Measurements from ENCODE around the gene HSPA9. TPM values are rescaled to one million over a fixed set of nuclear protein-coding genes. Genes with fewer than 3 reads are reported as not detected.

HSPA9 gene
- total and polyA plus RNA-seq, 10 of the 15 experiments (the other 5 are each of a cell fraction or from before 2014, with no cell fraction given) = 145 to 455 (median 343) TPM

- no peaks in the 10 kb centered on the region for H3K9me3 ChIP-seq (replicated peaks; ENCODE audit: control insufficient read depth, insufficient read depth, low read length)
- no peak overlapping the region for H3K4me3 ChIP-seq
- no peak overlapping the region for H3K27ac ChIP-seq (ENCODE audit: control insufficient read depth, insufficient read depth)
- in situ Hi-C loops (cut with MboI) = no loop called here
- WGBS (ENCODE audit: insufficient coverage, insufficient replicate concordance, low lambda C conversion rate, missing lambda C conversion rate) = 100% methylated on average over 1 of the region's 1 CpG
- peaks cover 59% of the 10 kb centered on the region for H3K79me2 ChIP-seq (ENCODE audit: control insufficient read depth, insufficient read depth, low read length)
- BruUV-seq (replicated peaks) = no TSS peak
- no peak for TF ChIP-seq BCL11A (IDR thresholded peaks at IDR 0.05; ENCODE audit: low read depth, low read length)
- no peak for TF ChIP-seq PML (IDR thresholded peaks at IDR 0.05; ENCODE audit: low read length)
- TF ChIP-seq MYB (IDR thresholded peaks at IDR 0.05; ENCODE audit: borderline replicate concordance, low read depth, low read length) = no peak
- TF ChIP-seq, protein P1, sequence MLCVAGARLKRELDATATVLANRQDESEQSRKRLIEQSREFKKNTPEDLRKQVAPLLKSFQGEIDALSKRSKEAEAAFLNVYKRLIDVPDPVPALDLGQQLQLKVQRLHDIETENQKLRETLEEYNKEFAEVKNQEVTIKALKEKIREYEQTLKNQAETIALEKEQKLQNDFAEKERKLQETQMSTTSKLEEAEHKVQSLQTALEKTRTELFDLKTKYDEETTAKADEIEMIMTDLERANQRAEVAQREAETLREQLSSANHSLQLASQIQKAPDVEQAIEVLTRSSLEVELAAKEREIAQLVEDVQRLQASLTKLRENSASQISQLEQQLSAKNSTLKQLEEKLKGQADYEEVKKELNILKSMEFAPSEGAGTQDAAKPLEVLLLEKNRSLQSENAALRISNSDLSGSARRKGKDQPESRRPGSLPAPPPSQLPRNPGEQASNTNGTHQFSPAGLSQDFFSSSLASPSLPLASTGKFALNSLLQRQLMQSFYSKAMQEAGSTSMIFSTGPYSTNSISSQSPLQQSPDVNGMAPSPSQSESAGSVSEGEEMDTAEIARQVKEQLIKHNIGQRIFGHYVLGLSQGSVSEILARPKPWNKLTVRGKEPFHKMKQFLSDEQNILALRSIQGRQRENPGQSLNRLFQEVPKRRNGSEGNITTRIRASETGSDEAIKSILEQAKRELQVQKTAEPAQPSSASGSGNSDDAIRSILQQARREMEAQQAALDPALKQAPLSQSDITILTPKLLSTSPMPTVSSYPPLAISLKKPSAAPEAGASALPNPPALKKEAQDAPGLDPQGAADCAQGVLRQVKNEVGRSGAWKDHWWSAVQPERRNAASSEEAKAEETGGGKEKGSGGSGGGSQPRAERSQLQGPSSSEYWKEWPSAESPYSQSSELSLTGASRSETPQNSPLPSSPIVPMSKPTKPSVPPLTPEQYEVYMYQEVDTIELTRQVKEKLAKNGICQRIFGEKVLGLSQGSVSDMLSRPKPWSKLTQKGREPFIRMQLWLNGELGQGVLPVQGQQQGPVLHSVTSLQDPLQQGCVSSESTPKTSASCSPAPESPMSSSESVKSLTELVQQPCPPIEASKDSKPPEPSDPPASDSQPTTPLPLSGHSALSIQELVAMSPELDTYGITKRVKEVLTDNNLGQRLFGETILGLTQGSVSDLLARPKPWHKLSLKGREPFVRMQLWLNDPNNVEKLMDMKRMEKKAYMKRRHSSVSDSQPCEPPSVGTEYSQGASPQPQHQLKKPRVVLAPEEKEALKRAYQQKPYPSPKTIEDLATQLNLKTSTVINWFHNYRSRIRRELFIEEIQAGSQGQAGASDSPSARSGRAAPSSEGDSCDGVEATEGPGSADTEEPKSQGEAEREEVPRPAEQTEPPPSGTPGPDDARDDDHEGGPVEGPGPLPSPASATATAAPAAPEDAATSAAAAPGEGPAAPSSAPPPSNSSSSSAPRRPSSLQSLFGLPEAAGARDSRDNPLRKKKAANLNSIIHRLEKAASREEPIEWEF (IDR thresholded peaks at IDR 0.05; ENCODE audit: insufficient replicate concordance, low read depth, low read length) = no peak
- no peak for TF ChIP-seq TCF3 (IDR thresholded peaks at IDR 0.05; ENCODE audit: borderline replicate concordance, insufficient read depth, low read depth, low read length)
- TF ChIP-seq ETV6 (conservative IDR thresholded peaks at IDR 0.05 in 1 of 2, IDR thresholded peaks at IDR 0.05 in 1 of 2; ENCODE audit: borderline replicate concordance in 1 of 2, low read depth in 1 of 2) = no peak
- TF ChIP-seq LARP7 (IDR thresholded peaks at IDR 0.05) = no peak
- no peak for TF ChIP-seq IKZF2 (IDR thresholded peaks at IDR 0.05)
- no peak for TF ChIP-seq SPI1 (IDR thresholded peaks at IDR 0.05; ENCODE audit: borderline replicate concordance, insufficient read depth, low read depth, low read length)
- no peak for TF ChIP-seq CHD4 (IDR thresholded peaks at IDR 0.05)
- no peak for TF ChIP-seq MTA2 (IDR thresholded peaks at IDR 0.05; ENCODE audit: low read depth)
- no peak for TF ChIP-seq HCFC1 (IDR thresholded peaks at IDR 0.05; ENCODE audit: low read length)
- no peak for TF ChIP-seq JUND (IDR thresholded peaks at IDR 0.05; ENCODE audit: low read depth, low read length)
- no peak for TF ChIP-seq KAT2A (conservative IDR thresholded peaks at IDR 0.05; ENCODE audit: control insufficient read depth, low read depth, low read length)
- no peak for TF ChIP-seq BHLHE40 (IDR thresholded peaks at IDR 0.05; ENCODE audit: borderline replicate concordance in 1 of 2, low read depth in 2 of 2, low read length in 1 of 2)
- no peak for TF ChIP-seq CBX3 (IDR thresholded peaks at IDR 0.05; ENCODE audit: borderline replicate concordance, low read depth)
- TF ChIP-seq, protein P2, sequence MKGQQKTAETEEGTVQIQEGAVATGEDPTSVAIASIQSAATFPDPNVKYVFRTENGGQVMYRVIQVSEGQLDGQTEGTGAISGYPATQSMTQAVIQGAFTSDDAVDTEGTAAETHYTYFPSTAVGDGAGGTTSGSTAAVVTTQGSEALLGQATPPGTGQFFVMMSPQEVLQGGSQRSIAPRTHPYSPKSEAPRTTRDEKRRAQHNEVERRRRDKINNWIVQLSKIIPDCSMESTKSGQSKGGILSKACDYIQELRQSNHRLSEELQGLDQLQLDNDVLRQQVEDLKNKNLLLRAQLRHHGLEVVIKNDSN (IDR thresholded peaks at IDR 0.05; ENCODE audit: borderline replicate concordance, extremely low read length, insufficient read depth, low read depth, low read length) = no peak
- FAIRE-seq (no peak), DNase-seq (ENCODE audit: low read depth, low spot score) (no peak), ATAC-seq (no peak)
- no peaks in the 10 kb centered on the region for H3K4me1 ChIP-seq (ENCODE audit: control insufficient read depth, insufficient read depth, low read length)
- SMC1A ChIA-PET (ENCODE audit: uncharacterized antibody, unreplicated experiment) = interaction anchor here (0.9 to 1.0 kb wide), 2 partner anchors 10 to 23 kb away, joined by 3 to 5 read pairs; no protein-coding TSS in a partner anchor
- CTCF ChIA-PET = interaction anchor here (1.0 to 2.8 kb wide), 4 partner anchors 9 to 62 kb away, joined by 3 to 9 read pairs (median 6); partner anchors contain the start of gene EGR1
- intact Hi-C loops (cut with micrococcal nuclease; ENCODE audit: unreplicated experiment) = no loop called here
- H4K20me1 ChIP-seq (ENCODE audit: control insufficient read depth, insufficient read depth) = peaks cover 8% of the 10 kb centered on the region
- peaks cover 4 to 15% of the 10 kb centered on the region in 2 experiments; a peak in 2 of 4 replicates for H3K36me3 ChIP-seq (ENCODE audit: control insufficient read depth in 2 of 2, insufficient read depth in 2 of 2, low read length in 1 of 2)
- no peaks in the 10 kb centered on the region for H3K27me3 ChIP-seq (replicated peaks in 1 of 2; ENCODE audit: control insufficient read depth in 2 of 2, insufficient read depth in 2 of 2, low read length in 1 of 2)
- no peak overlapping the region for H3K9ac ChIP-seq (ENCODE audit: control insufficient read depth, insufficient read depth, low read length)
- no peak overlapping the region for H2AFZ ChIP-seq (ENCODE audit: control insufficient read depth, low read depth, low read length)
- RAD21 ChIA-PET (ENCODE audit: unreplicated experiment) = interaction anchor here (1.1 kb wide), 1 partner anchor 314 kb away, joined by 3 read pairs; the partner anchor contains the start of gene CDC23
- no peak overlapping the region for H3K4me2 ChIP-seq (ENCODE audit: control insufficient read depth, insufficient read depth)
- POLR2A ChIA-PET = interaction anchor here (0.5 to 0.9 kb wide), 3 partner anchors 13 to 119 kb away, joined by 3 to 4 read pairs (median 3); no protein-coding TSS in a partner anchor
Observed at GRCh38 chr5:138527170-138527569, 48.0 kb downstream of the HSPA9 start.
